ENCODE measurements around the gene RPL21. TPM values are rescaled to one million over a fixed set of nuclear protein-coding genes. Genes with fewer than 3 reads are reported as not detected.
"Not testable (repeated sequence)": the region's sequence is repeated elsewhere in the genome, so short reads cannot be mapped to it uniquely, and the experiment has no call there.

The RPL21 gene
- total RNA-seq, 1 experiment from 2014 or later: 711 TPM

GRCh38 chr13:27295660-27296059 is 44.3 kb downstream of the RPL21 start:
- CTCF ChIA-PET: no interaction called here
- no peak overlapping the region for H2AFZ ChIP-seq
- BruUV-seq (replicated peaks): no TSS peak

GRCh38 chr13:27296496-27296895 is 45.1 kb downstream of the RPL21 start:
- H4K20me1 ChIP-seq (ENCODE audit: insufficient read depth): no peaks in the 10 kb centered on the region
- H2AFZ ChIP-seq: no peak overlapping the region
- no peak for DNase-seq
- H3K36me3 ChIP-seq (ENCODE audit: low read depth): no peaks in the 10 kb centered on the region
- H3K4me3 ChIP-seq: no peak overlapping the region
- intact Hi-C loops (cut with micrococcal nuclease; ENCODE audit: unreplicated experiment): no loop called here
- no peak for TF ChIP-seq CTCF (conservative IDR thresholded peaks at IDR 0.05)
- TF ChIP-seq EZH2 (IDR thresholded peaks at IDR 0.05; ENCODE audit: low read depth): no peak
- H3K27ac ChIP-seq: no peak overlapping the region
- no peak overlapping the region for H3K4me2 ChIP-seq
- no peaks in the 10 kb centered on the region for H3F3A ChIP-seq (ENCODE audit: insufficient read depth, low read depth)
- no peaks in the 10 kb centered on the region for H3K79me2 ChIP-seq (ENCODE audit: low read depth)
- no TSS peak for BruUV-seq (replicated peaks)
- no peaks in the 10 kb centered on the region for H3K4me1 ChIP-seq (replicated peaks; ENCODE audit: insufficient read depth)
- H3K9me2 ChIP-seq (ENCODE audit: insufficient read depth): no peaks in the 10 kb centered on the region
- H3K27me3 ChIP-seq (ENCODE audit: insufficient read depth, low read depth): peaks cover 61% of the 10 kb centered on the region
- CTCF ChIA-PET: no interaction called here
- POLR2A ChIA-PET (ENCODE audit: unreplicated experiment): no interaction called here
- no peaks in the 10 kb centered on the region for H3K9me3 ChIP-seq (ENCODE audit: insufficient read depth, low read depth)

More at GRCh38 chr13:27295660-27296059, 44.3 kb downstream of the RPL21 start:
- POLR2A ChIA-PET (ENCODE audit: unreplicated experiment): no interaction called here
- H3K27me3 ChIP-seq (ENCODE audit: insufficient read depth, low read depth): peaks cover 61% of the 10 kb centered on the region
- no peaks in the 10 kb centered on the region for H3K9me2 ChIP-seq (ENCODE audit: insufficient read depth)
- no peak for DNase-seq
- no peak overlapping the region for H3K27ac ChIP-seq
- no peaks in the 10 kb centered on the region for H3K4me1 ChIP-seq (replicated peaks; ENCODE audit: insufficient read depth)
- intact Hi-C loops (cut with micrococcal nuclease; ENCODE audit: unreplicated experiment): no loop called here
- H3K36me3 ChIP-seq (ENCODE audit: low read depth): no peaks in the 10 kb centered on the region
- no peaks in the 10 kb centered on the region for H4K20me1 ChIP-seq (ENCODE audit: insufficient read depth)
- H3K4me3 ChIP-seq: no peak overlapping the region
- TF ChIP-seq CTCF (conservative IDR thresholded peaks at IDR 0.05): no peak
- TF ChIP-seq EZH2 (IDR thresholded peaks at IDR 0.05; ENCODE audit: low read depth): no peak
- no peaks in the 10 kb centered on the region for H3K79me2 ChIP-seq (ENCODE audit: low read depth)
- no peak overlapping the region for H3K4me2 ChIP-seq
- no peaks in the 10 kb centered on the region for H3F3A ChIP-seq (ENCODE audit: insufficient read depth, low read depth)
- H3K9me3 ChIP-seq (ENCODE audit: insufficient read depth, low read depth): no peaks in the 10 kb centered on the region

- no TSS peak for BruUV-seq (replicated peaks)
- Histone ChIP-seq H3K27me3 (ENCODE audit: insufficient read depth, low read depth) (peaks cover 49% of the 10 kb centered on the region), H3K4me3 (no peak overlapping the region), H3K9me3 (ENCODE audit: insufficient read depth, low read depth) (no peaks in the 10 kb centered on the region), H4K20me1 (ENCODE audit: insufficient read depth) (no peaks in the 10 kb centered on the region), H3K4me1 (replicated peaks; ENCODE audit: insufficient read depth) (no peaks in the 10 kb centered on the region), H3K9me2 (ENCODE audit: insufficient read depth) (no peaks in the 10 kb centered on the region; the same call in 1 of the 2 replicates), H3K4me2 (no peak overlapping the region), H3K36me3 (ENCODE audit: low read depth) (no peaks in the 10 kb centered on the region), H2AFZ (no peak overlapping the region), H3K27ac (no peak overlapping the region), H3K79me2 (ENCODE audit: low read depth) (no peaks in the 10 kb centered on the region), H3F3A (ENCODE audit: insufficient read depth, low read depth) (no peaks in the 10 kb centered on the region)
- ChIA-PET CTCF (no interaction called here), POLR2A (ENCODE audit: unreplicated experiment) (no interaction called here)
- intact Hi-C loops (cut with micrococcal nuclease; ENCODE audit: unreplicated experiment): no loop called here
- no peak for TF ChIP-seq EZH2 (IDR thresholded peaks at IDR 0.05; ENCODE audit: low read depth)
- TF ChIP-seq CTCF (conservative IDR thresholded peaks at IDR 0.05): no peak
- DNase-seq: no peak
Observed at GRCh38 chr13:27298849-27299248, 47.5 kb downstream of the RPL21 start.

GRCh38 chr13:27300406-27300805 is 49.0 kb downstream of the RPL21 start:
- H3K4me1 ChIP-seq (replicated peaks; ENCODE audit: insufficient read depth); H3K9me3 ChIP-seq (ENCODE audit: insufficient read depth, low read depth); DNase-seq; BruUV-seq (replicated peaks); intact Hi-C loops (cut with micrococcal nuclease; ENCODE audit: unreplicated experiment); H3K4me2 ChIP-seq; H3K27ac ChIP-seq; H3K36me3 ChIP-seq (ENCODE audit: low read depth); H4K20me1 ChIP-seq (ENCODE audit: insufficient read depth); H3K9me2 ChIP-seq (ENCODE audit: insufficient read depth); CTCF ChIA-PET; H3K4me3 ChIP-seq; H3F3A ChIP-seq (ENCODE audit: insufficient read depth, low read depth); H2AFZ ChIP-seq; H3K79me2 ChIP-seq (ENCODE audit: low read depth); POLR2A ChIA-PET (ENCODE audit: unreplicated experiment): not testable (repeated sequence)
- peaks cover 33% of the 10 kb centered on the region for H3K27me3 ChIP-seq (ENCODE audit: insufficient read depth, low read depth)
